Panc1 (cell line): Measurements from ENCODE around the gene PLK5. TPM values are rescaled to one million over a fixed set of nuclear protein-coding genes. Genes with fewer than 3 reads are reported as not detected.
A peak's percentile ranks its signal among the peaks of the same experiment; 100 is the strongest.

Experiments
- ATAC-seq: fragments of 200-7000 bp; cut with Tn5 transposase; 2 replicates; pipeline ENCODE4 v1.9.1; 2020; ENCODE audit warnings: mild to moderate bottlenecking, moderate library complexity
- BruUV-seq: library from RNA; stranded (reverse); fragments of 400-500 nt; replicated peaks from 2 replicates; lab custom pipeline; 2021; lab: Mats Ljungman, UMichigan
- CTCF ChIA-PET: fragments of 300-600 bp; sonication (Branson Sonifier 250); formaldehyde crosslinking; loops from one replicate; lab custom pipeline; 2022; ENCODE audit warnings: antibody characterized with exemption; lab: Charles Lee
- POLR2A ChIA-PET: fragments of 300-600 bp; sonication (Branson Sonifier 250); formaldehyde crosslinking; loops from one replicate; lab custom pipeline; 2022; ENCODE audit warnings: antibody characterized with exemption; lab: Charles Lee
- DNase-seq: peaks from one replicate; pipeline ENCODE4 v3.0.0-alpha.2; 2010; ENCODE audit warnings: low read depth, low spot score
- H3K27ac ChIP-seq: 2 replicates; pipeline ENCODE4 v1.5.1; 2011; ENCODE audit warnings: mild to moderate bottlenecking, low read length, inconsistent platforms
- H3K27me3 ChIP-seq: fragments of 200-500 bp; sonication (Bioruptor generic); 2 replicates; pipeline ENCODE4 v1.6.0; 2014; ENCODE audit warnings: low read length, inconsistent platforms; ENCODE audit not compliant: control insufficient read depth, insufficient read depth
- H3K36me3 ChIP-seq: fragments of 200-500 bp; sonication (Bioruptor generic); 2 replicates; pipeline ENCODE4 v1.5.1; 2014; ENCODE audit warnings: inconsistent platforms, mild to moderate bottlenecking, low read length, moderate library complexity; ENCODE audit not compliant: control insufficient read depth, insufficient read depth
- H3K4me1 ChIP-seq: 2 replicates; pipeline ENCODE4 v1.5.1; 2011; ENCODE audit warnings: inconsistent platforms, mild to moderate bottlenecking, low read length, moderate library complexity; ENCODE audit not compliant: control insufficient read depth, insufficient read depth
- H3K4me3 ChIP-seq, 2 experiments: 2 replicates each; pipeline ENCODE4 v1.5.1; 2011 to 2012; ENCODE audit warnings: low read depth in 2 of 2, low read length in 2 of 2, mild to moderate bottlenecking in 2 of 2, inconsistent platforms in 1 of 2, moderate library complexity in 1 of 2
- H3K9me3 ChIP-seq: fragments of 200-500 bp; sonication (Bioruptor generic); 2 replicates; pipeline ENCODE4 v1.5.1; 2014; ENCODE audit warnings: low read depth, mild to moderate bottlenecking, inconsistent platforms, low read length, moderate library complexity; ENCODE audit not compliant: control insufficient read depth, insufficient read depth
- CTCF ChIP-seq: fragments of 450-650 bp; IDR thresholded peaks from 2 replicates; pipeline ENCODE4 v1.5.1; 2017; ENCODE audit warnings: mild to moderate bottlenecking
- POLR2AphosphoS5 ChIP-seq: IDR thresholded peaks from 2 replicates; pipeline ENCODE4 v1.6.1; 2012; ENCODE audit warnings: mild to moderate bottlenecking, low read depth, low read length, moderate library complexity
- REST ChIP-seq, 2 experiments: IDR thresholded peaks; 2 replicates each; pipeline ENCODE4 v1.6.1; 2011 to 2012; ENCODE audit warnings: low read depth in 2 of 2, control low read depth in 1 of 2, low read length in 1 of 2, mild to moderate bottlenecking in 1 of 2, moderate library complexity in 1 of 2; ENCODE audit not compliant: insufficient read depth in 1 of 2
- SIN3A ChIP-seq: IDR thresholded peaks from 2 replicates; pipeline ENCODE4 v1.6.1; 2012; ENCODE audit warnings: low read depth, mild to moderate bottlenecking, low read length, moderate library complexity, borderline replicate concordance; ENCODE audit not compliant: insufficient read depth
- TCF7L2 ChIP-seq: IDR thresholded peaks from 2 replicates; pipeline ENCODE4 v1.6.1; 2011; ENCODE audit warnings: mild to moderate bottlenecking, low read depth, low read length, inconsistent platforms
- in situ Hi-C: cut with HindIII; loops from 2 replicates; pipeline ENCODE4 v1.10.0; 2016; ENCODE audit warnings: low sequenced_read_pairs, low pct_unique_long_range_greater_than_20kb
- intact Hi-C: fragments of 100-400 bp; cut with micrococcal nuclease; formaldehyde crosslinking; loops from one replicate; pipeline ENCODE4 v1.10.0; 2022; ENCODE audit not compliant: unreplicated experiment
- total RNA-seq: library from RNA; stranded (reverse); gene quantifications from one replicate; pipeline ENCODE4 v1.2.1, GENCODE V29; 2021; ENCODE audit not compliant: unreplicated experiment

Gene PLK5
- total RNA-seq, 1 experiment from 2014 or later: not detected

GRCh38 chr19:1574354-1575136, 50.7 kb downstream of the PLK5 start:
- ATAC-seq (no peak), DNase-seq (no peak)
- POLR2A ChIA-PET: no interaction called here
- Histone ChIP-seq H3K4me3 (no peak overlapping the region), H3K27me3 (no peaks in the 10 kb centered on the region), H3K36me3 (no peaks in the 10 kb centered on the region), H3K9me3 (no peaks in the 10 kb centered on the region), H3K4me1 (no peaks in the 10 kb centered on the region), H3K27ac (no peak overlapping the region)
- CTCF ChIA-PET: no interaction called here
- intact Hi-C loops (no loop called here), in situ Hi-C loops (no loop called here)
- no TSS peak for BruUV-seq
- no peak for TF ChIP-seq SIN3A
- no peak for TF ChIP-seq POLR2AphosphoS5
- TF ChIP-seq CTCF: no peak
- TF ChIP-seq TCF7L2: no peak
- TF ChIP-seq REST (IDR thresholded peaks at IDR 0.05; ENCODE audit: insufficient read depth in 1 of 2, low read depth in 2 of 2, low read length in 1 of 2): no peak

DNA sequence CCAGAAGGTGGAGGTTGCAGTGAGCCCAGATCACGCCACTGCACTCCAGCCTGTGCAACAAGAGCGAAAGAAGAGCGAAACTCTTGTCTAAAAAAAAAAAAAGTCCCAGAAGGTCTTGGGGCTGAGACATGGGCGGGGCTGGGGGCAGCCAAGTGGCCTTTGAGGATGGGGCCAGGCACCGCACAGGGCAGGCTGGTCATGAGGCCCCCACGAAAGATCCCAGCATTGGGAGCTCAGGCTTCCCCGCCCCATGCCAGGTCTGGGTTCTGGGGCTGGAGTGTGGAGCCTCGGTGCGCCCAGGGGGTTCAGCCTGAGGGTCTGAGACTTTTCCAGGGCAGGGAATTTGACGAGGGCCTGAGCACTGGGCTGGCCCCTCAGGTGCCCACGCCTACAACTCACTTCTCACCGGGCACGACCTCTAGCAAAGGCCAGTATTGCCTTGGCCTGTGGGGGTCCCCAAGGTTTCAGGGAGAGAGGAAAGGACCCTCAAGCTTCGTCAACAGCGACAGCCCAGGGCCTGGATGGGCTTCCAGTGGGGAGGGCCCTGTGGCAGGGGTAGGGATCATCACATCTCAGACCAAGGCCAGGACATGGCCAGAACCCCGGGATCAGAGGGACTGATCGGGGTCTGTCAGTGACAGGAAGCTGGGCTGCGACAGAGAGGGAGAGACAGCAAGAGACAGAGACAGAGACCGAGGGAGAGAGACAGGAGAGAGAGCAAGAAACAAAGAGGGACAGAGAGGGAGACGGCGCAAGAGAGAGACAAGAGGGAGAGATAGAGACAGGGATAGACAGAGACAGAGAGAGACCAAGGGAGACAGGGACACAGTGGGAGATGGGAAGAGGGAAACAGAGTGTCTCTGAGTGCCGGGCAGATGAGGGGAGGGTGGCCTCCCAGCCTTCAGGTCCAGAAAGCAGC, 51.7 kb downstream of the PLK5 start:
- no TSS peak for BruUV-seq
- no peak for DNase-seq
- ChIA-PET CTCF (interaction anchor here (0.8 kb wide), 1 partner anchor 55 kb away, joined by 3 read pairs; no protein-coding TSS in a partner anchor), POLR2A (interaction anchor here (0.6 kb wide), 1 partner anchor 13 kb away, joined by 3 read pairs; no protein-coding TSS in a partner anchor)
- Histone ChIP-seq H3K27me3 (no peaks in the 10 kb centered on the region), H3K4me3 (no peak overlapping the region), H3K36me3 (no peaks in the 10 kb centered on the region), H3K4me1 (no peaks in the 10 kb centered on the region), H3K9me3 (no peaks in the 10 kb centered on the region), H3K27ac (no peak overlapping the region)
- TF ChIP-seq TCF7L2 (no peak), POLR2AphosphoS5 (peak; percentile 29; the same call in 1 of the 2 replicates)
- ATAC-seq: peak; percentile 8; the same call in 1 of the 2 replicates
- in situ Hi-C loops (no loop called here), intact Hi-C loops (no loop called here)
